ENCODE measurements around the gene DLGAP1.

DNA sequence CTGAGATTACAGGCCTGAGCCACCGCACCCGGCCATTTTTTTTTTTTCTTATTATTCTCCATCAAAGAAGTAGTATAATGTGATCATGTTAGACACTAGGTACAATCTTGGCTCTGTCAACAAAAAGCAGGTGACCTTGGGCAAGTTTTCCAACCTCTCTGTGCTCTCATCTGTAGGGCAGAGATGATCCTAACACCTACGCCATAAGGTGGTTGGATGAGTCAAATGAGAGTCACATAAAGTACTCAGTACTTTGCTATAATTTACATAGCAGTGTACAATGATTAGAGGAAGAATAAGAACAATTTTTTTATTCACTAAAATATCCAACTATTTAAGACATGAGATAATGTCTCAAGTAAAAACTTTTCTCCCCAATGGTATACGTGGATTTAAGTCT, 876.5 kb downstream of the DLGAP1 start:
- TF ChIP-seq, protein P1, sequence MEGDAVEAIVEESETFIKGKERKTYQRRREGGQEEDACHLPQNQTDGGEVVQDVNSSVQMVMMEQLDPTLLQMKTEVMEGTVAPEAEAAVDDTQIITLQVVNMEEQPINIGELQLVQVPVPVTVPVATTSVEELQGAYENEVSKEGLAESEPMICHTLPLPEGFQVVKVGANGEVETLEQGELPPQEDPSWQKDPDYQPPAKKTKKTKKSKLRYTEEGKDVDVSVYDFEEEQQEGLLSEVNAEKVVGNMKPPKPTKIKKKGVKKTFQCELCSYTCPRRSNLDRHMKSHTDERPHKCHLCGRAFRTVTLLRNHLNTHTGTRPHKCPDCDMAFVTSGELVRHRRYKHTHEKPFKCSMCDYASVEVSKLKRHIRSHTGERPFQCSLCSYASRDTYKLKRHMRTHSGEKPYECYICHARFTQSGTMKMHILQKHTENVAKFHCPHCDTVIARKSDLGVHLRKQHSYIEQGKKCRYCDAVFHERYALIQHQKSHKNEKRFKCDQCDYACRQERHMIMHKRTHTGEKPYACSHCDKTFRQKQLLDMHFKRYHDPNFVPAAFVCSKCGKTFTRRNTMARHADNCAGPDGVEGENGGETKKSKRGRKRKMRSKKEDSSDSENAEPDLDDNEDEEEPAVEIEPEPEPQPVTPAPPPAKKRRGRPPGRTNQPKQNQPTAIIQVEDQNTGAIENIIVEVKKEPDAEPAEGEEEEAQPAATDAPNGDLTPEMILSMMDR (IDR thresholded peaks at IDR 0.05; ENCODE audit: low read depth, low read length) = no peak
- TF ChIP-seq EZH2phosphoT487 (IDR thresholded peaks at IDR 0.05; ENCODE audit: low read depth) = no peak
